HG03103 (cell line): ENCODE measurements around the gene TRAIP.

Experiments used
- ATAC-seq: cut with Tn5 transposase; IDR thresholded peaks from one replicate; pipeline ENCODE4 v1.9.1; 2021; ENCODE audit warnings: low read depth; ENCODE audit not compliant: unreplicated experiment

The TRAIP gene

GRCh38 chr3:49876567-49876966 is 20.2 kb upstream of the TRAIP start:
- ATAC-seq = no peak

DNA sequence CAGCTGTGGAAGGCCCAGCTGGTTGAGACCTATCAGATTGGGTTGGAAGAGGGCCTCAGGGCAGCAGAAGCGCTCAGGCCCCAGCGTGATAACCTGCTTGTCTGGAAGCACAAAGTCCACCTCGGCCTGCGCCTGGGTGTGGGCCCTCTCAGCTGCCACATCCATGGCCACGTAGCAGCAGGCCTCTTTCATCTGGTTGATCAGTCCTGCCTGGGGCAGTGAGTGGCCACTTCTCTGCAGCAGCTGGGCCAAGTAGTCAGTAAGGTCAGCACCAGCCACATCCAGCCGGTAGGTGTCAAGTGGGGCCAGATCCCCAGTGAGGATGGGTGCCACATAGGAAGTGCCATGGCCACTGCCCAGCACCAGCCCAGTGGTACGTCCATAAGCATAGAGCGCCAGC is 17.3 kb upstream of the TRAIP start:
- ATAC-seq = no peak

GRCh38 chr3:49872801-49873281 is 16.5 kb upstream of the TRAIP start:
- no peak for ATAC-seq

GRCh38 chr3:49871531-49872153 is 15.3 kb upstream of the TRAIP start:
- ATAC-seq = no peak

DNA sequence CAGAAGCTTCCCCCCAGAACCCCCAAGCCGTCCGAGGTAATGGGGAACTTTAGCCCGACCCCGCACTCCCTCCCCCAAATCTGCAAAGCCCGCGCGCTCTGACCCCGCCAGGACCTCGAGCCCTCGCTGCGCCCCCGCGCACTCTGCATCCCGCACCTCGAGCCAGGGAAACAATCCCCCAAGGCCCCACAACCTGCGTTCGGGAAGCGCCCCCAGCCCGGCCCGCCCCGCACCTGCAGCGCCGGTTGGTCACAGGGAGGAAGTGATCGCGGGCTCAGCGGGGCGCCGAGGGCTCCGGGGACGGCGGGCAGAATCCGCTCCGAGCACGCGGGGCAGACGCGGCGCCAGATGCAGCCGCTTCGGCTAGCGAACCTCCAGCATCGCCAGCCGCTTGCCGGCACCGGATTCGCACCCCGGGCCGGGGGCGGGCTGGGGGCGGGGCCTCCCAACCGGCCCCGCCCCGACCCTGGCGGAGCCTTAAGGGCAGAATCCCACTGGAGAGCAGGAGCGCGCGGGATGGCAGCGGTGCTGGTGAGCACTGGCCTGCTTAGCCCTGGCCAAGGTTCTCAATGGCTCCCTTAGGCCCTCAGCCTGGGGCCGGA is 13.3 kb upstream of the TRAIP start, which contains the start of gene CAMKV:
Gene CAMKV, minus strand, starts transcription at position 382 of the 602 bp plus-strand sequence. CDS start 7,518 bp downstream, outside the sequence.
- no peak for ATAC-seq

GRCh38 chr3:49868862-49869466 is 12.6 kb upstream of the TRAIP start:
- ATAC-seq = no peak

DNA sequence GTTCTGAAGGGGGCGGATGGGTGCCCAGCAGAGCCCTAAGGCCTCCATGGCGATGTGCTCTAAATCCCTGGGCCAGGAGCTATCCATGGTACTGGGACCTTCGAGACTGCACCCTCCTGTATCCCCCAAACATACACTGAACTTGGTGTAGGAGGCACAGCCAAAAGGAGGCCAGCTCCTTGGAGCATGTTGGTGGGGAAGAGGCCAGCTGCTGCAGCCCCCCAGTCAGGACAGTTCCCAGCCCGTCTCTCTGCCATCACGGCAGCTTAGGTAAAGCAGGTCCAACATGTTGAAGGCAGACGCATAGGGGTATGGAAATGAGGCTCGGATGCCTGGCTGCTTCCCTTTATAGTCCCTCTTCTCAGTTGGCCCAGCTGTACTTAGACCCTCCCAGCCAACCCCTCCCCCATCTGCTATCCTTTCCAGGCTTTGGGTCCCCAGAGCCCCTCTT is 11.5 kb upstream of the TRAIP start:
- no peak for ATAC-seq

DNA sequence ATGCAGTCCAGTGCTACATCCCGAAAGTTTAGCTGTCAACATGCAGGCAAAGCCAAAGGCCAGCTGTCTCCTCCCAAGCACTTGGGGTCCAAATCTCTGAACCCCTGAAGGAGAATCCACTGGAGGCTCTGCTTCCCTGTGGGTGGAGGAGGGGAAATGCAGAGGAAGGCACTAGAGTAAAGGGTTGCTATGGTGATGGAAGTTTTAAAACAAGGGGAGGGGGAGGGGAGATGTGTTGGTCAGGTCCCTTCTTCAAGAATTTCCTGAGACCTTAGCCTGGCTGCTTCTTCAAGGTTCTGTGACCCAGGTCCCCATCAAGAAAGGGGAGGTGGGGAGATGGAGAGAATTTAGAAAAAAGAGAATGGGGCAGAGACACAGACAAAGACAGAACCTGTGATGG is 11.0 kb upstream of the TRAIP start:
- ATAC-seq = no peak

DNA sequence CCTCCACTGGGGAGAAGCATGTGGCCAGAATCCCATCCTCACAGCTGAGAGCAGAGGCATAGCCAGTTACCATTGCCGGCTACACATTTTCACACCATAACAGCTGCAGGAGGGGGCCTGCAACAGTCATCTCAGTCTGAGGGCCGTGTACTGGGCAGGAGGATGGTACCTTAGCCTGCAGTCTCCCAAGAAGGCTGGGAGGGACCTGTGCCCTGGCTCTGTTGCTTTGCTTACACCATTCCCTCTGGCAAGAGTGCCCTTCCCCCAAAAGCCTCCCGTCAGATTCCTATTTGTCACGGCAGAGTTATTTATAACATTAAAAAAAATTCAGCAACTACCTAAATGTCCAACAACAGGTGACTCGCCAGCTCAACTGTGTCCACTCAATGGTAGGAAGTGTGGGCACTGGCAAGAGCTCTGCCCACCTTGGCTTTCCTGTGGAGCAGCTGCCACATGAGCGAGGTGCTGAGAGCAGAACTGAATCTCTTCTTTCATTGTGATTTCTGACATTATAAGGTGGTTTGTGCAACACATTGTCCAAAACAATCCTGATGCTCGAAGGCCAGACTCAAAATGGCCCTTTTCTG is 8.9 kb upstream of the TRAIP start:
- no peak for ATAC-seq

- no peak for ATAC-seq
Measured at GRCh38 chr3:49864505-49864904, 8.1 kb upstream of the TRAIP start.

GRCh38 chr3:49859576-49860305 is 3.4 kb upstream of the TRAIP start:
- ATAC-seq = no peak

- ATAC-seq = no peak
Measured at GRCh38 chr3:49855662-49856061, 702 bp downstream of the TRAIP start.

GRCh38 chr3:49845694-49846093 is 10.7 kb downstream of the TRAIP start:
- no peak for ATAC-seq

- ATAC-seq = no peak
Measured at GRCh38 chr3:49844464-49845183, 11.7 kb downstream of the TRAIP start.

DNA sequence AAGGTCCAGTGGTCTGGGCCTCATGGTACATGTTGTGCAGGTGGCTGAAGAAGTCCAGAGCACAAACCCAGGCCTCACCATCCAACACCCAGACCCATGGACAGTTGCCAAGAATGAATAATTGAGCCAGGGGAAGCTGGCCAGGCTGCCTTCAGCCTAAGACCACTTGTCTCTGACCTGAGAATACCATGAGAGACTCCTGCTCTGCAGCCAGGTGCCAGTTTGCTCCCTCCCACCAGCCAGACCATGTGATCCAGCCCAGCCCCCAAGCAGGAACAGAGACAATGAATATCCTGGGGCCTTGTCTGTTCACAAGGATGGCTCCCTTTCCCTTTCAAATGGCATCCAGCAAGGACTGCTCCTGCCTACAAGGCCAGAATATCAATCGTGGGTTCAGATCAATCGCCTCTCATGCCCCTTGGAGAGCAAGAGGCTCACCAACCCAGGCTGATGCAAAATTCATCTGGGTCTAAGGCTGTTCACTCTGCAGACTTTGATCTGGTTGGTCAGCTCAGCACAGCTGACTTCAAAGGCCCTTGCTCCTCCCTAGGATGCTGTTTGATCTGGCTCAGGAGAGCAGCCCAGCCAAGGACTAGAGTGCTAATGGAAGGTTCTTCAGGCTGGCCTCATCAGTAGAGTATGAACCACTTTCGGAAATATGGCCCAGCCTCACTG is 13.4 kb downstream of the TRAIP start:
- no peak for ATAC-seq

- ATAC-seq = no peak
Measured at GRCh38 chr3:49841806-49842205, 14.6 kb downstream of the TRAIP start.

DNA sequence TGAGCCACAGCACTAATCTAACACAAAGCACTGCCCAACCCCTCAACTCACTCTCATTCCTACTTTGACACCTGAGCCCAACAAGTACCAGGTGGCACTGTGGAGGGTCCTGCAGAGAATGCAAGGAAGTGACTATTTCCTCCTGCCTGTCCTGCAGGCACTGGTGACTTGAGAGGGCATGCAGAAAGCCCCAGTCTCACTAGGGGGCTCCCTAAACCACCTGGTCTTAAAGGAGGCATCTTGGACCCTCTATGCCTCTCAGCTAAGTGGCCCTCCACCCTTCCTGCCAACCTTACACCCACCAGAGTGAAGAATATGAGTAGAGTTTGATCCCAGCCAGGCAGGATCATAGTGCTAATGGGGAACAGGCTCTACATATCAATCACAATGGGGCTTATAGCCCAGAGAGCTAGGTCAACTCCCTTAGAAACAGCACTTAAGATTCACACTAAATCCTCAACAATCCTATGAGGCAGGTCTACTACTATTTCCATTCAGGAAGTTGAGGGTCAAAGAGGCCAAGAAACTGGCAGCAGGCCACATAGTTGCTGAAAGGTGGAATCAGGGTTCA is 15.2 kb downstream of the TRAIP start:
- ATAC-seq = no peak

GRCh38 chr3:49840388-49840787 is 16.0 kb downstream of the TRAIP start:
- ATAC-seq = no peak

DNA sequence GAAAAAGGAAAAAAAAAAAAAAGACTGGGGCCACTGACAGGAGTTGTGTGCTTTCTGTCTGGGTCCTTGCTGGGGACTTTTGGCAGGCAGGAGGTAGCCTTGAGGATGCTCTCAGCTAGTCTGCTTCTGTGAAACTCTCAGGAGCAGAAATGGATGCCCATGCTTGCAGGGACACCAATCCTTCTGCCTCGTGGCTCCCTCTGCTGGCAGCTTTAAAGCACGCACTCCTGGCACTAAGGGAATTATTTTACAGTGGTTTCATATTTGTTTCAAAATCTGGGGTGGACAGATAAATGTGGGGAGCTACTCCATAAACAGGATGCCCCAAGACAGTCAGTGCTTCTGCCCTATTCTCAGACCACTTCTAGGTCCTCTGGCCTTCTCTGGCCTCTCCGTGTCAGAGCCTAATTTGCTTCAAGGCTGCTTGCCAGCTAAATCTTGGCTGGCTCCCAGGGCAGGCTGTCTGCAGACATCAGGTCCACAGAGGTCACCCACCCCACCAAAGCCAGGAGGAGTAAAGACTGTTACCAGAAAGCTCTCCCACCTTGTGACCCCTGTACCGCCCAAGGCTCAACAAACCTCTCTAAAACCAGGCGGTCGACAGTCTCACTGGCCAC is 17.1 kb downstream of the TRAIP start:
- no peak for ATAC-seq
